Neuron (in vitro differentiated cells): ENCODE measurements around the gene MELTF.

Experiments used
- H2AFZ ChIP-seq: one replicate; pipeline ENCODE4 v1.6.1; 2013; ENCODE audit warnings: low read depth, mild to moderate bottlenecking, inconsistent platforms, low read length, moderate library complexity
- H3K27me3 ChIP-seq: one replicate; pipeline ENCODE4 v1.6.1; 2013; ENCODE audit warnings: low read length; ENCODE audit not compliant: insufficient read depth
- H3K36me3 ChIP-seq: one replicate; pipeline ENCODE4 v1.6.1; 2013; ENCODE audit warnings: low read length; ENCODE audit not compliant: insufficient read depth
- H3K4me1 ChIP-seq: one replicate; pipeline ENCODE4 v1.6.1; 2013; ENCODE audit warnings: low read length; ENCODE audit not compliant: insufficient read depth
- H3K4me3 ChIP-seq: 2 replicates; pipeline ENCODE4 v1.5.1; 2013; ENCODE audit warnings: mild to moderate bottlenecking, low read length, moderate library complexity
- H3K9me3 ChIP-seq: one replicate; pipeline ENCODE4 v1.6.1; 2013; ENCODE audit warnings: low read length

MELTF gene

DNA sequence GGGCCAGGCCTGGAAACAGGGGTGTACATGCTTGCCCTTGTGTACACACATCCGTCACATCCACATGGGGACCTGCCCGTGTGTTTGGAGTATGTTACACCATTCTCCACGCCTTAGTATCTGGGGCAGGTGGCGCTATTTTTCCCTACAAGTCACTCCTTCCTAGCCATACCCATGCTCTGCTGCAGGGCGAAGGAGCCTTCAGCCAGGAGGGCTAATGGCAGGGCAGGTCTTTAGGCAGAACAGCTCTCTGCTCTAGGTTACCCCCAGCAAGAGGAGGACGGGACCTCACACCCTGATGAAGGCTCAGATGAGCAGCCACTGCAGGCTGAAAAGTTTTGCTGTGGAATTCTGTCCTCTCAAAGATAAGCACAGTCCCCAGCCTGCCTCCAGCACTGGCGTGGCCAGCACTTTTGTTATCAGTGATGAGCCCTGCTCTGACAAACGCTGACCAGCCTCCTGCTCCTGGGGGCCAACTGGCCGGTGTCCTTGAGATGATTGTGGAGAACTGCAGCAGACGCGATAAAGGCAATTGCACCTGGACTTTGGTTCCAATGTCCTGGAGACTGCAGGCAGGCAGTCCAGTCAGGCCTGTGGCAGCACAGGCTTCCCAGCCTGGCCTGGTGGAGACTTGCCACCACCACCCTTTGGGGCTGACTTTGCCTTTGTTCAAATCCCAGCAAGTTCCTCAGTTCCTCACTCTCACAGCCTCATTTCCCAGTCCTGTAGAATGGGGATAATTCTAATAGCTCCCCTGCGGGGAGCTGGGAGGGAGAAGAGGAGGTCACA lies 41.2 kb downstream of the MELTF start:
- Histone ChIP-seq H2AFZ (no peak overlapping the region), H3K4me1 (no peaks in the 10 kb centered on the region), H3K4me3 (no peak overlapping the region), H3K27me3 (no peaks in the 10 kb centered on the region), H3K9me3 (no peaks in the 10 kb centered on the region), H3K36me3 (no peaks in the 10 kb centered on the region)

GRCh38 chr3:196987022-196987421 lies 42.6 kb downstream of the MELTF start:
- Histone ChIP-seq H3K9me3 (peaks cover 3% of the 10 kb centered on the region), H3K27me3 (no peaks in the 10 kb centered on the region), H3K4me1 (no peaks in the 10 kb centered on the region), H3K4me3 (no peak overlapping the region), H2AFZ (no peak overlapping the region), H3K36me3 (no peaks in the 10 kb centered on the region)

DNA sequence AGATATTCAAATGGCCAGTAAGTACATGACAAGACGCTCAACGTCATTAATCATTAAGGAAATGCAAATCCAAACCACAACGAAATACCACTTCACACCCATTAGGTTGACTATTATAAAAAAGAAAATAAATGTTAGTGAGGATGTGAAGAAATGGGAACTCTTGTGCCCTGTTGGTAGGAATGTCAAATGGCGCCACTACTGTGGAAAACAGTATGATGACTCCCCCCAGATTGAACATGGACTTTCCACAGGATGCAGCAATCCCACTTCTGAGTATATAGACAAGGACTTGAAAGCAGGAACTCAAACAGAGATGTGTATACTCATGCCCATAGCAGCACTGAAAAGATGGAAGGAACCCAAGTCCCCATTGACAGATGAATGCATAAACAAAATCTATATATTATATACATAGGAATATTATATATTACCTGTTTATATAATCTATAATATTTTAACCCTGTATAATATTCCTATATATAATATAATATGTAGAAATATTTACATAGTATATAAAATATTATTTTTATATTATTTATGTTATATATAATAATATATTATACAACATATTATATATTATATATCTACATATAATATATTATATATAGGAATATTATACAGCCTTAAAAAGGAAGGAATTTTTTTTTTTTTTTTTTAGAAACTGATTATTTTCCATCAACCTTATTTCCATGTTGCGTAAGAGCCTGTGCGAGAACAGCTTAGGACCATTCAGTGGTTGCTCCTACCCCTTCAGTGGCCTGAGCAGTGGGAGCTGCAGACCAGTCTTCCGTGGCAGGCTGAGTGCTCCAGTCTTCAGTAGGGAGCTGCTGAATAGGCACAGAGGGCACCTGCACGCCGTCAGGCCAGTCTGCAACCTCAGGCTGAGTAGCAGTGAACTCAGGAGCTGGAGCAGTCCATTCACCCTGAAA lies 43.4 kb downstream of the MELTF start:
- Histone ChIP-seq H3K27me3 (no peaks in the 10 kb centered on the region), H3K36me3 (no peaks in the 10 kb centered on the region), H3K9me3 (peaks cover 3% of the 10 kb centered on the region), H2AFZ (no peak overlapping the region), H3K4me1 (no peaks in the 10 kb centered on the region), H3K4me3 (no peak overlapping the region)

- no peak overlapping the region for H2AFZ ChIP-seq
- peaks cover 3% of the 10 kb centered on the region for H3K9me3 ChIP-seq
- no peaks in the 10 kb centered on the region for H3K36me3 ChIP-seq
These were observed 44.3 kb downstream of the MELTF start for GRCh38 chr3:196985298-196985697.

GRCh38 chr3:196983186-196983585 lies 46.4 kb downstream of the MELTF start:
- H3K27me3 ChIP-seq, result no peaks in the 10 kb centered on the region
- no peaks in the 10 kb centered on the region for H3K36me3 ChIP-seq
- no peak overlapping the region for H3K4me3 ChIP-seq
- H2AFZ ChIP-seq, result no peak overlapping the region
- peaks cover 3% of the 10 kb centered on the region for H3K9me3 ChIP-seq
- no peaks in the 10 kb centered on the region for H3K4me1 ChIP-seq

More at GRCh38 chr3:196985298-196985697, 44.3 kb downstream of the MELTF start:
- Histone ChIP-seq H3K27me3 (no peaks in the 10 kb centered on the region), H3K4me3 (no peak overlapping the region), H3K4me1 (no peaks in the 10 kb centered on the region)

DNA sequence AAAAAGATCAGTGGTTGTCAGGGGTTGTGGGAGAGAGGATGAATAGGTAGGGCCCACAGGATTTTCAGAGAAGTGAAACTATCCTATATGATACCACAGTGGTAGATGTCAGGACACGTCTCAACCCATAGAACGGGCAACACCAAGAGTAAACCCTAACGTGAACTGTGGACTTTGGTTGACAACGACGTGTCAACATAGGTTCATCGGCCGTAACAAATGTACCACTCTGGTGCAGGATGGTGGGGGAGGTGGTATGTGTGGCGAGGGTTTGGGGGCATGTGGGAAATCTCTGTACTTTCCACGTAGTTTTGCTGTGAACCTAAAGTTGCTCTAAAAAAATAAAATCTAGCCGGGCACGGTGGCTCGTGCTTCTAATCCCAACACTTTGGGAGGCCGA lies 48.0 kb downstream of the MELTF start:
- Histone ChIP-seq H3K4me3 (no peak overlapping the region), H3K36me3 (no peaks in the 10 kb centered on the region), H3K4me1 (no peaks in the 10 kb centered on the region), H3K27me3 (no peaks in the 10 kb centered on the region), H2AFZ (no peak overlapping the region), H3K9me3 (peaks cover 3% of the 10 kb centered on the region)

- no peak overlapping the region for H3K4me3 ChIP-seq
- H3K36me3 ChIP-seq, result no peaks in the 10 kb centered on the region
- H3K27me3 ChIP-seq, result no peaks in the 10 kb centered on the region
- H2AFZ ChIP-seq, result no peak overlapping the region
- H3K9me3 ChIP-seq, result peaks cover 3% of the 10 kb centered on the region
- H3K4me1 ChIP-seq, result no peaks in the 10 kb centered on the region
These were observed 50.1 kb downstream of the MELTF start for GRCh38 chr3:196979545-196979944.

DNA sequence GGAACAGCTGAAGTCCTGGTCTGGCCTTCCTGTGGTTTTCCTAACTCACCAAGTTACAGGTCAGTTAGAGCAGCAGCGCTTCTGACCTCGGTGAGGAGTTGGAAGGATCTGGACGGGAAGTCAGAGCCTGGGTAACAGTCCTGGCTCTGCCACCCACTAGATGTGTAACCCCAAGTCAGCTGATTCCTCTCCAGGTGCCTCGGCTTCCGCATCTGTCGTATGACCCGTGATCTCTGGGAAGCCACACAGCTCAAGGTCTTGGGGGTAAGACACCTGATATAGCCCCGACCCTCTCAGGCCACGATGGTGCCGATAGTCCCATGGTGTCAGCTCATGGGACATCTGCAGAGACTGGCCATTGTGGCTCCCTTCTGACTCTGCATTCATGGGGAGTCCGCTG lies 52.7 kb downstream of the MELTF start:
- Histone ChIP-seq H2AFZ (no peak overlapping the region), H3K4me3 (no peak overlapping the region), H3K9me3 (peaks cover 3% of the 10 kb centered on the region), H3K27me3 (no peaks in the 10 kb centered on the region), H3K36me3 (no peaks in the 10 kb centered on the region), H3K4me1 (no peaks in the 10 kb centered on the region)

GRCh38 chr3:196975349-196975748 lies 54.3 kb downstream of the MELTF start:
- H3K4me1 ChIP-seq, result no peaks in the 10 kb centered on the region
- H3K27me3 ChIP-seq, result peaks cover 4% of the 10 kb centered on the region
- peaks cover 4% of the 10 kb centered on the region for H3K9me3 ChIP-seq
- no peak overlapping the region for H3K4me3 ChIP-seq
- H2AFZ ChIP-seq, result no peak overlapping the region
- no peaks in the 10 kb centered on the region for H3K36me3 ChIP-seq

DNA sequence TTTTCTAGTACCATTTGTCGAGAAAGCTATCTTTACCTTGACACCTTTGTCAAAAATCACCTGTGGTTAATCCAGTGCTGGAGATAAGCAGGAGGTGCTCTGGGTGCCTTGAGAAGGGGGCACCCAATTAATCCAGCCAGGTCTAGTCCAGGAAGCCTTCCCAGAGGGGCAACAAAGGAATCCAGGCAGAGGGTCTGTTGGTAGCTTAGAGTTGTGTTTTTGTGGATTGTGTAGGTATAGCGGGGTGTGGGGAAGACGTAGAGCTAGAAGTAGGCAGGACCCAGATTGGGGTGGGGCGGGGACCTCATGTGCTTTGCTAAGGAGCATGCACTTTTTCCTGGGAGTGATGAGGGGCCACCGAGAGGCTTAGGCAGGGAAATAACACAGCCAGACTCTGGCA lies 55.0 kb downstream of the MELTF start:
- Histone ChIP-seq H3K9me3 (peaks cover 4% of the 10 kb centered on the region), H3K27me3 (peaks cover 7% of the 10 kb centered on the region), H3K4me3 (no peak overlapping the region), H2AFZ (no peak overlapping the region), H3K36me3 (no peaks in the 10 kb centered on the region), H3K4me1 (no peaks in the 10 kb centered on the region)

- no peaks in the 10 kb centered on the region for H3K36me3 ChIP-seq
- peaks cover 11% of the 10 kb centered on the region for H3K4me1 ChIP-seq
- no peak overlapping the region for H3K4me3 ChIP-seq
- H2AFZ ChIP-seq, result no peak overlapping the region
- peaks cover 9% of the 10 kb centered on the region for H3K27me3 ChIP-seq
- peaks cover 10% of the 10 kb centered on the region for H3K9me3 ChIP-seq
These were observed 58.4 kb downstream of the MELTF start for GRCh38 chr3:196971094-196971698.

- Histone ChIP-seq H3K4me1 (peaks cover 11% of the 10 kb centered on the region), H3K9me3 (peaks cover 15% of the 10 kb centered on the region), H3K36me3 (no peaks in the 10 kb centered on the region), H3K4me3 (no peak overlapping the region), H3K27me3 (peaks cover 9% of the 10 kb centered on the region), H2AFZ (no peak overlapping the region)
These were observed 59.0 kb downstream of the MELTF start for GRCh38 chr3:196970547-196971093.
